Stimulated activated CD4-positive, alpha-beta T cell treated with anti-CD3 and anti-CD28 coated beads, Interleukin-1b, Interleukin-23, amount 100 ng/mL, for 1 hour (primary cell): ENCODE results near the gene RPS6KB2.
A peak's percentile ranks its signal among the peaks of the same experiment; 100 is the strongest.
"Not testable (repeated sequence)": the region's sequence is repeated elsewhere in the genome, so short reads cannot be mapped to it uniquely, and the experiment has no call there.

Experiments
- DNase-seq, 2 donors: peaks; one replicate each; pipeline ENCODE4 v3.0.0-alpha.2; 2020; ENCODE audit warnings: low read depth in 2 of 2

Gene RPS6KB2

DNA sequence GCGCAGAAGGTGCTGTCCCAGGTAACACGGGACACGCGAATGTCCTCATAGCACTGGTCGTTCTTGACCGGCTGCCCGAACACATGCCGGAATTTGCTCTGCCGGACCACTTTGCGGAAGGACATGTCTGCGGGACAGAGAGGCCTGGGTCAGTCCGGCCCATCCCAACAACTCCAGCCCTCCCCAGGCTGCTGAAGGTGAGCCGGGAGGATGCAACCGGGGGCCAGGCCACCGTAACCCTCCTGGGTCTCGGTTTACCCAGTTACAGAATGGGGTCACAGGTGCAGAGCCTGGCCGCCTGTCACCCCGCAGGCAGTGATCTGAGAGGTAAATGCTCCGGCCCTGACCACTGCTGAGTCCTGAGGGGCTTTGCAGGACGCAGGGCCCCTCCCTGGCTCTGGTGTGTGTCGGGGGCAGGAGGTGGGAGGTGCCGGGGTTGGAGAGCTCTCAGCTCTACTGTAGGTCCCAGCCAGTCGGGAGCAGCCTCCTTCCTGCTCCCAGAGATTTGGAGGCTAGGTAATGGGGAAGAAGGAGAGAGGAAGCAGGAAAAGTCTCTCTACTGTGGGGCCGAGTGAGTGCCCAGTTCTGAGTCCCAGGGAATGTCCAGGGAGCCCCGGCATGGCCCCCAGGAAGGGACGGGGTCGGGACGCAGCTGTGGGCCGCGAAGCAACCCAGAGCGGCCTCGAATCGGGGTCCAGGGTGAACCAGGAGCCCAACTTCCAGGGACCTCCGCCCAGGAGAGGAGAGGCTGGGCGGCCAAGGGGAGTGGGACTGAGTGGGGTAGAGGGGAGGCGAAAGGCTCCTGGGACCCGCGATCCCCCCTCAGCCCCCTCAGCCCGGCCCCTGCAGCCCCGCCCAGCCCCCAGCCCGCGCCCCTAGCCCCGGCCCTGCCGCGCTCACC, 14.5 kb downstream of the RPS6KB2 start:
- no peak for DNase-seq

DNA sequence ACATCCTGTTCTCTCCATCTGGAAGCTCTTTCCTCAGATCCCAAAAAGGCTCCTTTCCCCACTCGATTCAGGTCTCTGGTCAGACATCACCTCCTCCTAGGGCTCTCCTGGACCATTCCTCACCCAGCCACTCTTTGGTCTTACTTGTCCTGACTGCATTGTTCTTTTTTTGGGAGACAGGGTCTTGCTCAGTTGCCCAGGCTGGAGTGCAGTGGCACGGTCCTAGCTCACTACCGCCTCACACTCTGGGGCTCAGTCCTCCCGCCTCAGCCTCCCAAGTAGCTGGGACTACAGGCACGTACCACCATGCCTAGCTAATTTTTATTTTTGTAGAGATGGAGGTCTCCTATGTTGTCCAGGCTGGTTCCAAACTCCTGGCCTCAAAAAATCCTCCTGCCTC, 17.2 kb downstream of the RPS6KB2 start:
- DNase-seq: no peak

DNA sequence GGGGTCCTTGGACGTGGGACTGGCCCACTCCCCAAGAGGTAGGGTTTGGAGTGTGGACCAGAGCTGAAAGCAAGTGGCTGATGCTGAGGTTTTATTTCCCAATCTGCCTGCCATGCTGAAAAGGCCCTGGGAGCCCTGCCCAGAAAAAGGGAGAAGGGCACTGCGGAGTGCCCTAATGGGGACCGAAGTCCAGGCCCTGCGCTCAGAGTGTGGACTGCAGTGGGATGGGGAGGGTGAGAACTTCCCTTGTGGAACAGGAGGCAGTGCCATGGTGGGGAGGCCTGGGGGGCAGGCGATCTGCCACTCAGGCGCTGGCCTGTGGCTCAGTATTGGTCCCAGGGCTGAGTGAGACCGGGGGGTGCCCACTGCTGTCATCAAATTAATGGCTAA, 19.9 kb downstream of the RPS6KB2 start:
- no peak for DNase-seq

DNA sequence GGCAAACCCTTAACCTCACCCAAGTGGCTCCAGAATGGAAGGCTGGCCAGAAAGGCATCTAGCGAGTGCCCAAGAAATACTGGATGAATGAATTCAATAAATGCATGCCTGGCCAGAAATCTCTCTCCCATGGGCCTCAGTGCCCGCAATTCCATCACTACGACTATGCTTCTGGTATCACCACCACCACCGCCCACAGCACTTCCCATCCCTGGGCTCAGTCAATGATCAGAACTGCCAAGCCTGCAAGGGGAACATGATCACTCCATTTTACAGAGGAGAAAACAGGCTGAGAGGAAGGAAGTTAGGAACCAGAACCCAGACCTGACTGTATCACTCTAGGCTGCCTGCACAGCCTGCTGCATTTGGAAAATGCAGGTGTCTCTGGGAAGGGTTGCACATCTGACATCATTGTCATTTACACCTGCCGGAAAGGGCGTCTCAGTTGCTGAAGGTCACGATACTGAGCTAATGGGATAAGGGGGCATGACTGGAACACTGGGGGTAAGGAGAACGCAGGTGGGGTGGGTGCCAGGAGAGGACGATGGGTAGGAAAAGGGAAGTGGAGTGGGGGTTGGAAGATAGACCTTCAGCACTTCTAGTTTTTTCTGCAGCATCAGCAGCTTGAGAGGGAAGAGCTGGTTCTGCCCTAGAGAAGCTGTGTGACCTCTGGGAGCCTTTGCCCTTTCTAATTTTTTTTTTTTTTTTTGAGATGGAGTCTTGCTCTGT, 21.0 kb downstream of the RPS6KB2 start:
- DNase-seq: no peak

DNA sequence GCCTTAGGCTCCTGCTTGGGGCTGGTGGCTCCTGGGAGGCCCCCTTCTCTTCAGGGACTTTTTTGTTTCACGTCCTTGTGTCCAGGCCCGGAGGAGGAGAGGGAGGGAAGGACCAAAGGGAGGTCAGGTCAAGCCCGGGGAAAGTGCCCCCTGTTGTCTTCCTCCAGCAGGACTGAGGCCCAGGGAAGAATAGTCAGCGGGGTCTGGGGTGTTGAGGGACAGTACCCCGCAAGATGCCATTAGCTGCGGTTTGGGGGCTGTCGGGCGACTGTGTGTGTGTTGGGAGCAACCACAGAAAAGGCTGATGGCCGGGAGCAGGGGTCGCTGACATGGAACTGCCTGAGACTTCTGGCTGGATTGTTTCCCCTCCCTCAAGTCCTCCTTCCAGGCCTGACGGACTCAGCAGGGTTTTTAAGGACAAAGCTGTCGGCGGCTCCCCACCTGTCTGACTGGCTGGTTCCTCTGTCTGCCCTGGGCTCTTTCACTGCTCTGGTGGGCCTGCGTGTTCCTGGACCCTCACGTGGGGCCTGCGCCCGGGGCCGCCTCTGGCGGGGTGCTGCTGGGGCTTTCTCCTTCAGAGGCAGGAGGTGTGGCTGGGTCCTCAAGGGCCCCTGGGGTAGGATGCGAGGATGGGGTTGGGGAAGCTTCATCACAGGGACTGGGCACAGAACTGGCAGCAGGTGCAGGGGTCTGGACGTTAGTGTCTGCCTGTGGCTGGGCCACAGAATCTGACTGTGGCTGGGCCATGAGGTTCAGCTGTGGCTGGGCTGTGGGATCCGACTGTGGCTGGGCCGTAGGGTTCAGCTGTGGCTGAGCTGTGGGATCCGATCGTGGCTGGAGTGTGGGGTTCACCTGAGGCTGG, 22.7 kb downstream of the RPS6KB2 start:
- DNase-seq: no peak

DNA sequence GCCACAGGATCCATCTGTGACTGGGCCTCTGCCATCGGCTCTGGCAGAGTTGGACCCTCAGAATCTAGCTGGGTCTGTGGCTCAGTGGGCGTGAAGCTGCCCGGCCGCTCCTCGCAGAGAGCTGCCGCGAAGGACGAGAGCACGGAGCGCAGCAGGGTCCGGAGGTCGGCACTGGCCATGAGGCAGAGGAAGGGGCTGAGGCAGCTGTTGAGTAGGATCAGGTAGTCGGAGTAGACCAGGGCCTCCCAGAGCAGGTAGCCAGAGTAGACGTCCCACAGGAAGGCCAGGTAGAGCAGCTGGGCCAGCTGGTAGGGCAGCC, 23.3 kb downstream of the RPS6KB2 start:
- no peak for DNase-seq

DNA sequence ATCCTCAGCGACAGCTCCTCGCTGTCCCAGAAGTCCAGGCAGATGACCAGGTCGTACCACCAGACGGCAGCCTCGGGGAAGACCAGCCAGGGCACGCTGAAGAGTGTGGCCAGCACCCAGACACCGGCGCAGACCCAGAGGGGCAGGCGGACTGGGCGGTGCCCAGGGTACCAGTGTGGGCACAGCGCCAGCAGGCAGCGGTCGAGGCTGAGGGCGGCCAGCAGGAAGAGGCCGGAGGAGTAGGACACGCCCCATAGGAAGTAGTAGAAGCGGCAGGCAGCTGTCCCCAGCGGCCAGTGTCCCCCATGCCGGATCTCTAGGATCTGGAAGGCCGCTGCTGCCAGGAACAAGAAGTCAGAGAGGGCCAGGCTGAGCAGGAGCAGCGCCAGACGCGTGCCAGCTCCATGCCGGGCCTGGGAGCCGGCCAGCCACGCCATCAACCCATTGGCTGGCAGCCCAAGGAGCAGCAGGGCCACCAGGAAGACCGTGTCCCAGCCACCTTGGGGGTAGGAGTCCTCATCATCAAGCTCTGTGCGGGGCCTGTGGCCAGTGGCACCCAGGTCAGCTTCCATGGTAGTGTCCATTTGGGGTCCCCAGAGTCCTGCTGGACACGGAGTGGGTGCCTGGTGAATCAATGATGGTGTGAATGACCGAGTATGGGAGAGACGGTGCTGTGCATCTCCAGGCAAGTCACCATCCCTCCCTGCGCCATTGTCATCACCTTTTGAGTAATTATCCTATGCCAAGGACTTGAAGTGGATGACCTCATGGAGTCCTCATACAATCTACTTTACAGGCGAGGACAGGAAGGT, 24.1 kb downstream of the RPS6KB2 start, which contains the start of gene GPR152:
Gene GPR152, minus strand, starts transcription at position 589 of the 812 bp plus-strand sequence. Its CDS starts 5 bp downstream, at position 584.
- no peak for DNase-seq

DNA sequence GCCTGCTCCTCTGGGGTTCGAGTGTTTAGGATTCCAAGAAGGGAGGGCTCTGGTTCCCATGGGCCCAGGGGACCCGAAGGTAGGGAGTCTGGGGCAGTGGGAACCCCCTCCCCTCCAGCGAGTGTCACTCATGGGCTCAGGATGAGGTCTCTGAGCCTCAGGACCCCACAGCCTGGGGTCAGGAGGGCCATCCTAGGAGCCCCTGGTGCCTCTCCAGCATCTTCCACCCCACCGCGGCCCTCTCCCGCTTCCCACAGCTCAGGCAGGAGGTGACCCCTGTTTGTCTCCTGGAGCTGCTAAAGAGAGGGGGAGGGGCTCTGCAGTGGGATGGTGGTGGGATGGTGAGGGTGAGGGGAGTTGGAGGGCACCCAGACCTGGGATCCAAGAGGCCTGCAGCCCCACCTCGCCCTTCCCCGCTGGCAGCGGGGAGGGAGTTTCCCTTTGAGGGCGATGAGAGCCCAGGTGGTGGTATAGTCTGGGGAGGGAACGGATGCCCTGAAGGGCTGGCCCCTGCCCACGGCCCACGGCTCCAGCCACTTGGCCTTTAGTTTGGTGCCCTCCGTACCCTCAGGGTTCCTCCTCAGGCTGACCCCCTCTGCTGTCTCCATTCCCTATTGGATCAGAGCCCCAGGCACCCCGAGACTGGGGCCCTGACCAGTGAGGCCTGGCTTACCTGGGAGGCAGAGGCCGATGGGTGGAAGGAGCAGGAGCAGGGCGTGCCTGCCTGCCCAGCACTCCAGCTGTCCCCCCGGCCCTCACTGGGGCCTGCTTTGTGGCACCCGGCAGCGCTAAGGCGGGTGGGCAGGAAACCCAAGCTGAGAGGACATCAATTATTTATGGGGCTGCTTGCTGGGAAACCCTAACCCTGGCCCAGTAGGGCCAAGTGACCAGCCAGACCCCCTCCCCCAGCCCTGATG, 25.8 kb downstream of the RPS6KB2 start:
- DNase-seq: no peak

DNA sequence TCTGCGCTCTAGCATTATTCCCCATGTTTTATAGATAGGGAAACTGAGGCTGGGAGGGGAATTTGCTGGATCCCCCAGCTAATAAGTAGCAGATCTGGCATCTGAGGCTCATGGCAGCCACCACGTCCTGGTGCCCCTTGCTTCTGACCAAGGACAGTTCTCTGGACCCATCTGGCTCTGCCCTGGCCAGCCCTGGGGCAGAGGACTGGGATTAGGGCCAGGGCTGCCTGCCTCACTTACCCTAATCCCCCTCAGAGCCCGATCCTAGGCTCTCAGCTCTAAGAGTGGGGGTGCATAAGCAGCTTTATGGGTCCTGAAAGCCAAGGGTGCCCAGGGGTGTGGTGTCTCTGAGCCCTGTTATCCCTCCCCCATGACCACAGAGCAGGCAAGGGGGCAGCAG, 26.8 kb downstream of the RPS6KB2 start, which contains the start of gene CABP4:
Gene CABP4, plus strand, starts transcription at position 301 of the 400 bp plus-strand sequence. Its CDS starts 70 bp downstream, at position 371.
- no peak for DNase-seq

DNA sequence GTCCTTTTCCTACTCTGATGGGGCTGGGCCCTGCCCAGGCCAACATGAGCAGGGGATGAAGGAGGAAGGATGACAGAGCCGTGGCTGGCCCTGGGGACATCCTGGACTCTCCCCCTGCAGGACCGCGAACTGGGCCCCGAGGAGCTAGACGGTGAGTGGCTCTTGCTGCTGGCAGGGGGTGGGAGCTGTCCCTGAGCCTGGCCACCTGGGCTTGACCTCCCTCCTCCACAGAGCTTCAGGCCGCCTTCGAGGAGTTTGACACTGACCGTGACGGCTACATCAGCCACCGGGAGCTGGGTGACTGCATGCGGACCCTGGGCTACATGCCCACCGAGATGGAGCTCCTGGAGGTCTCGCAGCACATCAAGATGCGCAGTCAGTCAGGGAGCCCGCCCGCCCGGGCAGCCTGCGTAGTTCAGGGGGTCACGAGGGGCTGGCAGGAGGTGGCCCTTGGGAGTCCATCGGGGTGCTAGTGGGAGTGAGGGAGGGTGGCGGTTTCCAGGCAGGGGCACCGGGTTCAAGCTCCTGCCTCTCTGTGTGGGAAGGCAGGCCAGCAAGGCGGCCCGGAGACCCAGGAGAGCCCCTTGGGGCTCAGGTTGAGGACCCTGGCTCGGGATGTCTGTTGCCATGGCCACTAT, 27.9 kb downstream of the RPS6KB2 start:
- DNase-seq: no peak

DNA sequence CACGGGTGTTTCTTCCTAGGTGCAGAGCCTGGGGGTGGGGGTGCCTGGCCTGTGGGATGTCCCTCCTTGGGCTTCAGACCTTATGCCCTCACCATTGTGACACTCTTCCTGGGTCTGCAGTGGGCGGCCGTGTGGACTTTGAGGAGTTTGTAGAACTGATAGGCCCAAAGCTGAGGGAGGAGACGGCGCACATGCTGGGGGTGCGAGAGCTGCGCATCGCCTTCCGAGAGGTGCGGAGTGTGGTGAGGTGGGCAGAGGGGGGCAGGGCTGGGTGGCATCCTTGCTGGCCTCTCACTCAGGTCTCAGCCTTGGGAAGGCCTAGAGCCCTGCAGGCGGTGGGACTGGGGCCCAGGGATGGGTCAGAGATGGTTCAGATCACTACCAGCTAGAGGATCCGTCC, 29.2 kb downstream of the RPS6KB2 start:
- DNase-seq: no peak

DNA sequence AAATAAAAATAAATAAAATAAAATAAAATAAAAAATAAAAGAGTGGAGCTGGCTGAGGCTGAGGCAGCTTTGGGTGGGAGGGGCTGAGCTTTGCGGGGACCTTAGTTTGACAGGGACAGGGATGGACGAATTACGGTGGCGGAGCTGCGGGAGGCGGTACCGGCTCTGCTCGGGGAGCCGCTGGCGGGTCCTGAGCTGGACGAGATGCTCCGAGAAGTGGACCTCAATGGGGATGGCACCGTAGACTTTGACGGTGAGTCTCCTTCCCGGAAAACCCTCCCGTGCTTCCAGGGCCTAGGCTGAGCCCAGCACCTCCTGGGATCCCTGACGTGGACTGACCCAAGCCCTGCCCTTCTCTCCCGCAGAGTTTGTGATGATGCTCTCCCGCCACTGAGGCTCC, 30.0 kb downstream of the RPS6KB2 start:
- no peak for DNase-seq

DNA sequence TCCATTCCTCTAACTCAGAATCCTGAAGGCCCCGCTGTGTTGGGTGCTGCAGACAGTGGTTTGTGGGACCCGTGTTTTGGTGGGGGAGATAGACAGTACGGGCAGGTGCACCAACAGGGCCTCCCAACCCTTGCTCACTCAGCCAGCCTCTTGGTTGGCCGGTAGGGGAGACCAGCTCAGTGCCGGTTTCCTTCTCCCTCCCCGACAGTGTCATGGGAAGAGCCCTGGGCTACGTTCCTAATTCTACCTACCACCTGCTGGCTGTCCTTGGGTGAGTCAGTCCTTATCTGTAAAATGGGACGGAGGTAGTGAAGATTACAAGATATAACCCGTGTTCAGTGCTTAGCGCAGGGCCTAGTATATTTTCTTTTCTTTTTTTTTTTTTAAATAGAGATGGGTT, 34.9 kb downstream of the RPS6KB2 start:
- no peak for DNase-seq

DNA sequence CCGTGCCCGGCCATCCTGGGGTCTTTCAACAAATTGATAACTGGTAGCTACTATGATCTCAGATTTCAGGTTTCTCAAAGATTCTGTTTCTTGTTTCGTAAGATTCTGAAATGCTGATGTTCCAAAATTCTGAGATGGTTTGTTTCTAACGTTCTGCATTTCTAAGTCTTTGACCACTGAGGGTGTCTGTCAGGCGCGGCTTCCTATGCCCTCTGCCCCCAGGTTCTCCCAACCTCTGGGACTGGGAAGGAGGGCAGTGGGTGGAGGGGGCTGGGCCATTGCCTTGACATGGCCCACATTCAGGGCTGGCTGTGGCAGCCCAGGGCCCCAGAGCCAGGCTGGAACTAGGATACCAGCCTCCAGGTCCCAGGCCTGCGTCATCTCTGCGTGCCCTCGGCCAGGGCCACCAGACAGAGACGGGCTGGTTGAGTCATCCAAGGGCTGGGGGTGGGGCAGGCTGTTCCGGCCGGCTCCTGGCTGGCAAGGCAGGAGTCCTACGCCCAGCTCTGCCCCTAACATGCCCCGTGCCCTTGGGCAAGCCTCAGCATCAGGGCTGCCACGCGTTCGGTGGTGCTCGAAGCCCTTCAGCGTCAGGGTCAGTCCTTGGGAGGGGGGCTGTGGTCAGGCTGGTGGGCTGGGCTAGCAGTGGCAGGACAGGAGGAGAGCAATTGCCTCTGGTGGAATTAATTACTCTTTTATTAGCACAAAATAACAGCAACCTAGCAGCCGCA, 35.6 kb downstream of the RPS6KB2 start:
- DNase-seq: no peak

DNA sequence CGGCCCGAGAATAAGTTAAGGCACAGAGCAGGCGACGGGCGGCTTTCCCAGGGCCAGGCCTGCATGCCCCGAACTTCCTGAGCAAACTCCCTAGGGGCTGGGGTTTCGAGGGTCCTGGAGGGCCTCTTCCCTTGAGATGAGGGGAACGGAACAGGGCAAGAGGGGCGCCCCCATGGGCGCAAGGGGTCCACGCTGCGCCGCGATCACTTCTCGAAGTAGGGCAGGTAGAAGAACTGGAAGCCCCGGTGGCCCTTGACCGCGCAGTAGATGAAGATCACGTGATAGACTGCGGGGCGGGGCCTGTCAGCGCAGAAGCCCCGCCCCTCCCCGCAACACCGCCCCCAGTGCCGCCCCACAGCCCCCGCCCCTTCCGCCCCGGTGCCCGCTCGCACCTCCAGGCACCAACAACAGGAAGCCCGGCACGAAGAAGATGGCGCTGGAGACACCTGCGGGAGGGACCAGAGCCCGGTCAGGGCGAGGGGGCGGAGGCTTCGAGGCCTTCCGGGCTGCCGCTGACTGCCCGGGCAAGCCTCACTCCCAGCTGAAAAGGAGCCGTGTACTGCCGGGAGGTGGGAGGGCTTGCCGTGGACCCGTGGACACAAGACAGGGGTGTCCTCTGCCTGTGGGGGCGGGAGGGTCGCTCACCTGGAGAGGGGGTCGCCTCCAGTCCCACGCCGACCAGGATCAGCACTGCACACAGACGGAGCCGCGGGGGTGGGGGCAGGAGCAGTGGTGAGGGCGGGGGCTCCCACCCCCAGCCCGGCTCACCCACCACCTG, 36.3 kb downstream of the RPS6KB2 start:
- DNase-seq: peak; percentile 82 to 91

DNA sequence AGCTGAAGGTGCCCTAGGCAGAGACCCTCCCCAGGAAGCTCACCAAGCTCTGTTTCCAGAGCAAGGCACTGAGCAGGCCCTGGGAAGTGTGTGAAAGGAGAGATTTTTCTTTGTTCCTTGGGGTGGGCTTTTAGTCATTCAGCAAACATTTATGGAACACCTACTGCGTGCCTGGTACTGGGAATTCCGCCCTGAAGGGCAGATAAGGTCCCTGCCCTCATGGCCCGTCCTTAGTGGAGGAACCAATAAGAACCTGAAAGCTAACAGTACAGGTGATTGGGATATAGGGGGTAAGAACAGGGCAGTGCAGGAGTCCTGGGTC, 36.9 kb downstream of the RPS6KB2 start:
- no peak for DNase-seq

DNA sequence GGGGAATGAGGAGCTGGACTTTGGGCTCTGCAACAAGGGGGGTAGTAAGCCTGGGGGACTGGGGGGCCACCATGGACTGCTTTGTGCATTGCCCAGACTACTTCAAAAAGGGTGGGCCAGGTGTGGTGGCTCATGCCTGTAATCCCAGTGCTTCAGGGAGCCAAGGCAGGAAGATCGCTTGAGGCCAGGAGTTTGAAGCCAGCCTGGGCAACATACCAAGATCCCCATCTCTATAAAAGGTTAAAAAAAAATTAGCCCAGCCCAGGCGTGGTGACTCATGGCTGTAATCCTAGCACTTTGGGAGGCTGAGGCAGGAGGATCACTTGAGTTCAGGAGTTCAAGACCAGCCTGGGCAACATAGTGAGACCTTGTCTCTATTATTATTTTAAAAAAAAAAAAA, 37.2 kb downstream of the RPS6KB2 start:
- DNase-seq: not testable (repeated sequence)

DNA sequence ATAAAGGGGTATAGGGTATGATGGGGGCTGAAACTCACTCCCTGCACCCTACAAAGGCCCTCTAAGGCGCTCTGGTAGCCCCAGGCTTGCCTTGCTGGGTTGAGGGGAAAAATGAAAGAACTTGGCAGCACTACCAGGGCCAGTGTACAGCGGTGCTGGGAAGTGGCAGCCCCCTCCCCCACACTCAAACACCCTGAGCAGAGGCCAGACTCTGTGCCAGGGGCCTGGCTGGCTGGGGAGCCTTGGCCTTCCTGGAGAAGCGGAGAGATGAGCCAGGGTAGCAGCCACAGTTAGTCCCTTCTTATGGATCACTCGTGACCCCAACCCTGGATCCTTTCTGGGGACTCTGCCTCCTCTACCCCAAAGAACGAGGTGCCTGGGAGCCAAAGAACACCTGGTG, 38.1 kb downstream of the RPS6KB2 start:
- DNase-seq: no peak
